HCT116 (cell line): ENCODE measurements around the gene AKNAD1. TPM values are rescaled to one million over a fixed set of nuclear protein-coding genes. Genes with fewer than 3 reads are reported as not detected.

Experiments
- ATAC-seq: fragments of 200-7000 bp; cut with Tn5 transposase; 2 replicates; pipeline ENCODE4 v1.9.1; 2020; ENCODE audit warnings: mild to moderate bottlenecking, moderate library complexity
- BruUV-seq: library from RNA; stranded (reverse); fragments of 400-500 nt; replicated peaks from 2 replicates; lab custom pipeline; 2021; lab: Mats Ljungman, UMichigan
- CTCF ChIA-PET: fragments of 300-600 bp; sonication (Branson Sonifier 250); formaldehyde crosslinking; loops from one replicate; lab custom pipeline; 2021; ENCODE audit warnings: antibody characterized with exemption; lab: Charles Lee
- POLR2A ChIA-PET: fragments of 300-600, 350-600 bp; sonication (Branson Sonifier 250); formaldehyde crosslinking; loops from one replicate; lab custom pipeline; 2021; ENCODE audit warnings: antibody characterized with exemption; lab: Charles Lee
- RAD21 ChIA-PET, 2 experiments: fragments of 300-600 bp; sonication (Branson Sonifier 250); formaldehyde crosslinking; loops; one replicate each; lab custom pipeline; 2023; ENCODE audit warnings: low total read pairs in 2 of 2; ENCODE audit not compliant: uncharacterized antibody in 2 of 2, unreplicated experiment in 2 of 2, low non-redundant PET in 1 of 2; lab: Charles Lee
- DNase-seq: peaks from one replicate; pipeline ENCODE4 v3.0.0-alpha.2; 2010; ENCODE audit warnings: low read depth, low spot score
- H2AFZ ChIP-seq: fragments of 200-600 bp; shearing (Covaris generic), sonication (generic); 2 replicates; pipeline ENCODE4 v1.6.1; 2017; ENCODE audit warnings: low read depth, mixed run types, mixed read lengths, antibody characterized with exemption, low read length; ENCODE audit not compliant: poor library complexity, severe bottlenecking
- H3K27ac ChIP-seq: 2 replicates; pipeline ENCODE4 v1.5.1; 2012; ENCODE audit warnings: low read depth, low read length
- H3K27me3 ChIP-seq: fragments of 200-600 bp; sonication (generic); 2 replicates; pipeline ENCODE4 v1.6.1; 2016; ENCODE audit warnings: mixed run types, low read length, mixed read lengths; ENCODE audit not compliant: insufficient read depth
- H3K36me3 ChIP-seq, 2 experiments: fragments of 200-500 bp in 1 of 2; fragments of 200-600 bp in 1 of 2; sonication (Bioruptor generic) in 1 of 2; sonication (generic) in 1 of 2; 2 replicates each; pipeline versions ENCODE4 v1.5.1 to v1.6.1; 2014 to 2016; ENCODE audit warnings: low read length in 2 of 2, inconsistent platforms in 1 of 2, mixed read lengths in 1 of 2, mixed run types in 1 of 2; ENCODE audit not compliant: insufficient read depth in 2 of 2, control insufficient read depth in 1 of 2
- H3K4me1 ChIP-seq, 2 experiments: fragments of 200-600 bp in 1 of 2; sonication (generic) in 1 of 2; 2 replicates each; pipeline versions ENCODE4 v1.5.1 to v1.6.1; 2012 to 2017; ENCODE audit warnings: low read length in 2 of 2, inconsistent platforms in 1 of 2, mild to moderate bottlenecking in 1 of 2, mixed read lengths in 1 of 2, mixed run types in 1 of 2, moderate library complexity in 1 of 2; ENCODE audit not compliant: insufficient read depth in 2 of 2, control insufficient read depth in 1 of 2
- H3K4me2 ChIP-seq: fragments of 200-600 bp; sonication (generic); 2 replicates; pipeline ENCODE4 v1.6.1; 2017; ENCODE audit warnings: mixed run types, low read length, mixed read lengths
- H3K4me3 ChIP-seq, 2 experiments: fragments of 200-600 bp in 1 of 2; sonication (generic) in 1 of 2; replicated peaks in 1 of 2; 2 replicates each; pipeline ENCODE4 v1.5.1; 2011 to 2016; ENCODE audit warnings: low read length in 2 of 2, control low read depth in 1 of 2, low read depth in 1 of 2, mild to moderate bottlenecking in 1 of 2, mixed read lengths in 1 of 2, mixed run types in 1 of 2
- H3K79me2 ChIP-seq: fragments of 200-600 bp; sonication (generic); 2 replicates; pipeline ENCODE4 v1.6.1; 2017; ENCODE audit warnings: mild to moderate bottlenecking, mixed run types, low read length, moderate library complexity, mixed read lengths; ENCODE audit not compliant: insufficient read depth
- H3K9ac ChIP-seq: fragments of 200-600 bp; sonication (generic); 2 replicates; pipeline ENCODE4 v1.6.1; 2016; ENCODE audit warnings: low read length, mixed read lengths
- H3K9me2 ChIP-seq: fragments of 200-600 bp; sonication (generic), shearing (Covaris generic); 2 replicates; pipeline ENCODE4 v1.6.1; 2017; ENCODE audit warnings: mixed run types, mild to moderate bottlenecking, moderate library complexity; ENCODE audit not compliant: insufficient read depth
- H3K9me3 ChIP-seq, 2 experiments: fragments of 200-500 bp in 1 of 2; fragments of 200-600 bp in 1 of 2; sonication (Bioruptor generic) in 1 of 2; sonication (generic) in 1 of 2; 2 replicates each; pipeline ENCODE4 v1.6.1; 2014 to 2017; ENCODE audit warnings: low read length in 2 of 2, mixed read lengths in 2 of 2, inconsistent platforms in 1 of 2, low read depth in 1 of 2, mild to moderate bottlenecking in 1 of 2, mixed run types in 1 of 2, moderate library complexity in 1 of 2; ENCODE audit not compliant: control insufficient read depth in 1 of 2, insufficient read depth in 1 of 2
- H4K20me1 ChIP-seq: fragments of 200-600 bp; sonication (generic), shearing (Covaris generic); 2 replicates; pipeline ENCODE4 v1.6.1; 2017; ENCODE audit warnings: mixed run types, mild to moderate bottlenecking, moderate library complexity; ENCODE audit not compliant: insufficient read depth
- ELF1 ChIP-seq: IDR thresholded peaks from 2 replicates; pipeline ENCODE4 v1.6.1; 2012; ENCODE audit warnings: low read depth, borderline replicate concordance
- EZH2 ChIP-seq: fragments of 200-600 bp; sonication (generic); IDR thresholded peaks from 2 replicates; pipeline ENCODE4 v1.6.1; 2017; ENCODE audit warnings: antibody characterized with exemption, mixed run types
- POLR2AphosphoS5 ChIP-seq: IDR thresholded peaks from 2 replicates; pipeline ENCODE4 v1.6.1; 2011; ENCODE audit warnings: mild to moderate bottlenecking, low read depth, low read length, moderate library complexity
- RAD21 ChIP-seq: IDR thresholded peaks from 2 replicates; pipeline ENCODE4 v1.6.1; 2012; ENCODE audit warnings: low read depth, mild to moderate bottlenecking
- REST ChIP-seq: IDR thresholded peaks from 2 replicates; pipeline ENCODE4 v1.6.1; 2012; ENCODE audit warnings: low read depth
- SIN3A ChIP-seq: IDR thresholded peaks from 2 replicates; pipeline ENCODE4 v1.6.1; 2012; ENCODE audit warnings: low read depth
- SP1 ChIP-seq: IDR thresholded peaks from 2 replicates; pipeline ENCODE4 v1.6.1; 2012; ENCODE audit warnings: low read depth
- SRF ChIP-seq: IDR thresholded peaks from 2 replicates; pipeline ENCODE4 v1.6.1; 2012; ENCODE audit warnings: low read depth
- ZFX ChIP-seq: fragments of 450-650 bp; IDR thresholded peaks from 2 replicates; pipeline ENCODE4 v1.6.1; 2017
- intact Hi-C: fragments of 100-400 bp; cut with micrococcal nuclease; formaldehyde crosslinking; loops from 2 replicates; pipeline ENCODE4 v1.10.0; 2022
- total RNA-seq: library from RNA; stranded (reverse); gene quantifications from one replicate; pipeline ENCODE4 v1.2.1, GENCODE V29; 2021; ENCODE audit not compliant: unreplicated experiment
- TF ChIP-seq, protein P1 (sequence below): IDR thresholded peaks from 2 replicates; pipeline ENCODE4 v1.6.1; 2012

AKNAD1 gene
- total RNA-seq, 1 experiment from 2014 or later = 0.15 TPM

GRCh38 chr1:108852221-108852975 is 4.5 kb downstream of the AKNAD1 start:
- Histone ChIP-seq H2AFZ (no peak overlapping the region), H3K9ac (no peak overlapping the region), H3K9me2 (no peaks in the 10 kb centered on the region), H3K4me2 (no peak overlapping the region), H3K36me3 (no peaks in the 10 kb centered on the region), H3K27ac (no peak overlapping the region), H3K9me3 (no peaks in the 10 kb centered on the region), H3K4me1 (no peaks in the 10 kb centered on the region), H4K20me1 (no peaks in the 10 kb centered on the region), H3K4me3 (no peak overlapping the region), H3K27me3 (no peaks in the 10 kb centered on the region), H3K79me2 (no peaks in the 10 kb centered on the region)
- DNase-seq = no peak
- no TSS peak for BruUV-seq
- no peak for ATAC-seq
- POLR2A ChIA-PET = no interaction called here
- RAD21 ChIA-PET = no interaction called here
- CTCF ChIA-PET = no interaction called here
- intact Hi-C loops = no loop called here
- TF ChIP-seq ELF1 (no peak), EZH2 (no peak), POLR2AphosphoS5 (no peak), SRF (no peak), REST (no peak), SIN3A (no peak)

GRCh38 chr1:108851567-108851966 is 5.3 kb downstream of the AKNAD1 start:
- TF ChIP-seq POLR2AphosphoS5 (no peak), SP1 (no peak), RAD21 (no peak), ZFX (no peak)
- TF ChIP-seq, protein P1, sequence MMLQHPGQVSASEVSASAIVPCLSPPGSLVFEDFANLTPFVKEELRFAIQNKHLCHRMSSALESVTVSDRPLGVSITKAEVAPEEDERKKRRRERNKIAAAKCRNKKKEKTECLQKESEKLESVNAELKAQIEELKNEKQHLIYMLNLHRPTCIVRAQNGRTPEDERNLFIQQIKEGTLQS = no peak
- Histone ChIP-seq H3K4me1 (no peaks in the 10 kb centered on the region), H3K9me2 (no peaks in the 10 kb centered on the region), H3K27ac (no peak overlapping the region), H4K20me1 (no peaks in the 10 kb centered on the region), H3K27me3 (no peaks in the 10 kb centered on the region), H3K79me2 (no peaks in the 10 kb centered on the region), H3K9me3 (no peaks in the 10 kb centered on the region), H3K4me3 (no peak overlapping the region), H3K4me2 (no peak overlapping the region), H3K9ac (no peak overlapping the region), H2AFZ (no peak overlapping the region), H3K36me3 (no peaks in the 10 kb centered on the region)
- ChIA-PET RAD21 (no interaction called here), POLR2A (no interaction called here), CTCF (no interaction called here)
- intact Hi-C loops = no loop called here
- ATAC-seq (no peak), DNase-seq (no peak)
- no TSS peak for BruUV-seq
